Measurements from ENCODE around the gene MOB3A.

GRCh38 chr19:2103045-2103707 is 7.0 kb upstream of the MOB3A start:
- TF ChIP-seq EZH2 (IDR thresholded peaks at IDR 0.05; ENCODE audit: borderline replicate concordance, control insufficient read depth, low read depth, low read length) (no peak), TAF1 (IDR thresholded peaks at IDR 0.05; ENCODE audit: borderline replicate concordance, low read depth, low read length) (no peak), CHD2 (IDR thresholded peaks at IDR 0.05; ENCODE audit: borderline replicate concordance, low read depth, low read length) (no peak), SUPT20H (IDR thresholded peaks at IDR 0.05; ENCODE audit: borderline replicate concordance, control insufficient read depth, low read depth, low read length) (no peak), SP1 (IDR thresholded peaks at IDR 0.05; ENCODE audit: low read depth, low read length) (no peak), MXI1 (IDR thresholded peaks at IDR 0.05; ENCODE audit: low read depth, low read length) (no peak)
- TF ChIP-seq, protein P1, sequence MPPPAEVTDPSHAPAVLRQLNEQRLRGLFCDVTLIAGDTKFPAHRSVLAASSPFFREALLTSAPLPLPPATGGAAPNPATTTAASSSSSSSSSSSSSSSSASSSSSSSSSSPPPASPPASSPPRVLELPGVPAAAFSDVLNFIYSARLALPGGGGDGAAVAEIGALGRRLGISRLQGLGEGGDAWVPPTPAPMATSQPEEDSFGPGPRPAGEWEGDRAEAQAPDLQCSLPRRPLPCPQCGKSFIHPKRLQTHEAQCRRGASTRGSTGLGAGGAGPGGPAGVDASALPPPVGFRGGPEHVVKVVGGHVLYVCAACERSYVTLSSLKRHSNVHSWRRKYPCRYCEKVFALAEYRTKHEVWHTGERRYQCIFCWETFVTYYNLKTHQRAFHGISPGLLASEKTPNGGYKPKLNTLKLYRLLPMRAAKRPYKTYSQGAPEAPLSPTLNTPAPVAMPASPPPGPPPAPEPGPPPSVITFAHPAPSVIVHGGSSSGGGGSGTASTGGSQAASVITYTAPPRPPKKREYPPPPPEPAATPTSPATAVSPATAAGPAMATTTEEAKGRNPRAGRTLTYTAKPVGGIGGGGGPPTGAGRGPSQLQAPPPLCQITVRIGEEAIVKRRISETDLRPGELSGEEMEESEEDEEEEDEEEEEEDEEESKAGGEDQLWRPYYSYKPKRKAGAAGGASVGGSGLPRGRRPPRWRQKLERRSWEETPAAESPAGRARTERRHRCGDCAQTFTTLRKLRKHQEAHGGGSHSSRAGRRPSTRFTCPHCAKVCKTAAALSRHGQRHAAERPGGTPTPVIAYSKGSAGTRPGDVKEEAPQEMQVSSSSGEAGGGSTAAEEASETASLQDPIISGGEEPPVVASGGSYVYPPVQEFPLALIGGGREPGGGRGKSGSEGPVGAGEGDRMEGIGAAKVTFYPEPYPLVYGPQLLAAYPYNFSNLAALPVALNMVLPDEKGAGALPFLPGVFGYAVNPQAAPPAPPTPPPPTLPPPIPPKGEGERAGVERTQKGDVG (CRISPR knock-in tag; IDR thresholded peaks at IDR 0.05), result no peak

All from GM12878 (cell line).